HepG2 (cell line): ENCODE data around the gene VEGFB. TPM values are rescaled to one million over a fixed set of nuclear protein-coding genes. Genes with fewer than 3 reads are reported as not detected.

Experiments
- CBX1 ChIP-seq: IDR thresholded peaks from one replicate; pipeline ENCODE4 v1.6.1; 2016; ENCODE audit warnings: antibody characterized with exemption, low read depth
- FOXO4 ChIP-seq: sonication (generic); formaldehyde crosslinking; conservative IDR thresholded peaks from 2 replicates; pipeline ENCODE4 v1.8.1; 2023; ENCODE audit warnings: missing genetic modification reagents
- HINFP ChIP-seq: sonication (generic); formaldehyde crosslinking; IDR thresholded peaks from 2 replicates; pipeline ENCODE4 v1.4.0; 2020; ENCODE audit warnings: low read depth, mild to moderate bottlenecking, missing genetic modification reagents
- HNF4A ChIP-seq: sonication (generic); formaldehyde crosslinking; IDR thresholded peaks from 2 replicates; pipeline ENCODE4 v1.4.0; 2020; ENCODE audit warnings: missing genetic modification reagents
- IRF2 ChIP-seq: IDR thresholded peaks from 2 replicates; pipeline ENCODE4 v1.6.1; 2018; ENCODE audit warnings: missing genetic modification reagents, missing compliant biosample characterization
- KLF12 ChIP-seq: sonication (generic); formaldehyde crosslinking; IDR thresholded peaks from 2 replicates; pipeline ENCODE4 v1.4.0; 2020; ENCODE audit warnings: missing genetic modification reagents, borderline replicate concordance
- NFE2 ChIP-seq: sonication (generic); formaldehyde crosslinking; IDR thresholded peaks from 2 replicates; pipeline ENCODE4 v1.4.0; 2020; ENCODE audit warnings: missing genetic modification reagents
- NPAS2 ChIP-seq: sonication (generic); formaldehyde crosslinking; IDR thresholded peaks from 2 replicates; pipeline ENCODE4 v1.8.0; 2022; ENCODE audit warnings: mild to moderate bottlenecking, missing genetic modification reagents, borderline replicate concordance
- PTBP1 ChIP-seq: fragments of 200-400 bp; formaldehyde crosslinking; IDR thresholded peaks from 2 replicates; pipeline ENCODE4 v1.6.1; 2018; ENCODE audit warnings: low read length, low read depth; ENCODE audit not compliant: poor library complexity, severe bottlenecking
- RNF219 ChIP-seq: sonication (generic); formaldehyde crosslinking; IDR thresholded peaks from 2 replicates; pipeline ENCODE4 v1.5.0; 2020; ENCODE audit warnings: mild to moderate bottlenecking, missing genetic modification reagents
- SMAD3 ChIP-seq: sonication (generic); formaldehyde crosslinking; IDR thresholded peaks from 2 replicates; pipeline ENCODE4 v1.4.0; 2020; ENCODE audit warnings: missing genetic modification reagents
- SOX5 ChIP-seq: IDR thresholded peaks from 2 replicates; pipeline ENCODE4 v1.6.1; 2016; ENCODE audit warnings: borderline replicate concordance
- ZBTB25 ChIP-seq: IDR thresholded peaks from 2 replicates; pipeline ENCODE4 v1.6.1; 2018; ENCODE audit warnings: missing genetic modification reagents
- ZBTB34 ChIP-seq: sonication (generic); formaldehyde crosslinking; IDR thresholded peaks from 2 replicates; pipeline ENCODE4 v1.8.0; 2022; ENCODE audit warnings: mild to moderate bottlenecking, missing genetic modification reagents
- ZNF337 ChIP-seq: sonication (generic); formaldehyde crosslinking; IDR thresholded peaks from 2 replicates; pipeline ENCODE4 v1.5.1; 2020; ENCODE audit warnings: missing genetic modification reagents, low read depth, mild to moderate bottlenecking, borderline replicate concordance
- ZNF766 ChIP-seq: sonication (generic); formaldehyde crosslinking; IDR thresholded peaks from 2 replicates; pipeline ENCODE4 v1.5.0; 2020; ENCODE audit warnings: missing genetic modification reagents, borderline replicate concordance
- ZNF800 ChIP-seq: sonication (generic); formaldehyde crosslinking; IDR thresholded peaks from 2 replicates; pipeline ENCODE4 v1.4.0; 2020; ENCODE audit warnings: missing genetic modification reagents
- ZSCAN20 ChIP-seq: sonication (generic); formaldehyde crosslinking; IDR thresholded peaks from 2 replicates; pipeline ENCODE4 v1.4.0; 2020; ENCODE audit warnings: missing genetic modification reagents, mild to moderate bottlenecking, borderline replicate concordance
- polyA plus RNA-seq, 8 experiments: library from polyadenylated mRNA; depleted of rRNA in 3 of 8; stranded (reverse) in 7 of 8; unstranded in 1 of 8; fragments of >200 nt; fragmentation: Illumina TruSeq in 4 of 8; extraction: Trizol in 4 of 8; gene quantifications; 2 replicates each; pipeline versions ENCODE4 v1.2.1 to v1.2.3, GENCODE V29; 2011 to 2016; ENCODE audit warnings: low read depth in 4 of 8, missing spikeins in 1 of 8, mixed read lengths in 1 of 8; ENCODE audit not compliant: insufficient read depth in 1 of 8
- total RNA-seq, 5 experiments: library from RNA; depleted of rRNA; stranded (reverse); fragments of >200 nt; fragmentation: Illumina TruSeq; extraction: Trizol; gene quantifications; 2 replicates each; pipeline ENCODE4 v1.2.3, GENCODE V29; 2016; ENCODE audit warnings: low read depth in 1 of 5

Gene VEGFB
- total and polyA plus RNA-seq, 2 of the 13 experiments (the other 11 are each of a cell fraction or from before 2014, with no cell fraction given) = 9.0 to 11.3 TPM

- TF ChIP-seq RNF219 (CRISPR knock-in tag) = no peak
- TF ChIP-seq ZBTB34 (CRISPR knock-in tag) = no peak; the same call in 1 of the 2 replicates
- TF ChIP-seq CBX1 = no peak
- TF ChIP-seq SMAD3 (CRISPR knock-in tag) = no peak
- TF ChIP-seq NFE2 = no peak
- TF ChIP-seq KLF12 = peak; percentile 92
- TF ChIP-seq NPAS2 (CRISPR knock-in tag) = no peak
- TF ChIP-seq SOX5 (CRISPR knock-in tag) = peak; percentile 40; the same call in 1 of the 2 replicates
- peak; percentile 79; the same call in 1 of the 2 replicates for TF ChIP-seq IRF2 (CRISPR knock-in tag)
- peak; percentile 23 for TF ChIP-seq ZNF800
- no peak for TF ChIP-seq HINFP (CRISPR knock-in tag)
- TF ChIP-seq HNF4A (CRISPR knock-in tag) = peak; percentile 82; the same call in 1 of the 2 replicates
- TF ChIP-seq ZBTB25 (CRISPR knock-in tag) = peak; percentile 95
- TF ChIP-seq ZSCAN20 (CRISPR knock-in tag) = peak; percentile 44; the same call in 1 of the 2 replicates
- TF ChIP-seq ZNF337 (CRISPR knock-in tag) = no peak
- TF ChIP-seq ZNF766 (CRISPR knock-in tag) = peak; percentile 29; the same call in 1 of the 2 replicates
- no peak for TF ChIP-seq PTBP1
- no peak for TF ChIP-seq FOXO4 (CRISPR knock-in tag)
Measured at GRCh38 chr11:64269540-64270220, 35.3 kb downstream of the VEGFB start (continued).
